HuH-7.5 (cell line): ENCODE results near the gene EIF4G3.
A peak's percentile ranks its signal among the peaks of the same experiment; 100 is the strongest.
"Not testable (repeated sequence)": the region's sequence is repeated elsewhere in the genome, so short reads cannot be mapped to it uniquely, and the experiment has no call there.

ENCODE experiments used
- DNase-seq: peaks from one replicate; pipeline ENCODE4 v3.0.0; 2011; ENCODE audit warnings: low spot score

Gene EIF4G3

GRCh38 chr1:20935717-20936116 is 241.0 kb downstream of the EIF4G3 start:
- DNase-seq = no peak

DNA sequence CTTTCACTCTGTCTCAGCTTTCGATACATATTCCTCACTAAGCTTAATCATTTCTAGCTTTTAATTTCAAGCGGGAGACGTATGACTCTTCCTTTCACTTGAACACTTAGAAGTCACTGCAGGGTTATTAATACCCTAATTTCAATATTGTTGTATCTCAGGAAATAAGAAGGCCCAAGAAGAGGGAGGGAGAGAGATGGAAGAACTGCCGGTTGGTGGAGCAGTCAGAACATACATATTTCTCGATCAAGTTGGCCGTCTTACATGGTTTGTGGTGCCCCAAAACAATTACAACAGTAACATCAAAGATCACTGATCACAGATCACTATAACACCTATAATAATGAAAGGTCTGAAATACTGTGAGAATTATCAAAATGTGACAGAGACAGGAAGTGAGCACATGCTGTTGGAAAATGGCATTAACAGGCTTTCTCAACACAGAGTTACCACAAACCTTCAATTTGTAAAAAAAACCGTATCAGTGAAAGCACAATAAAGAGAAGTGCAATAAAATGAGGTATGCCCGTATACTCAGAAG is 244.2 kb downstream of the EIF4G3 start:
- no peak for DNase-seq

GRCh38 chr1:20931930-20932436 is 244.7 kb downstream of the EIF4G3 start:
- no peak for DNase-seq

- no peak for DNase-seq
Observed at GRCh38 chr1:20930427-20930826, 246.3 kb downstream of the EIF4G3 start.

GRCh38 chr1:20928146-20928545 is 248.6 kb downstream of the EIF4G3 start:
- no peak for DNase-seq

DNA sequence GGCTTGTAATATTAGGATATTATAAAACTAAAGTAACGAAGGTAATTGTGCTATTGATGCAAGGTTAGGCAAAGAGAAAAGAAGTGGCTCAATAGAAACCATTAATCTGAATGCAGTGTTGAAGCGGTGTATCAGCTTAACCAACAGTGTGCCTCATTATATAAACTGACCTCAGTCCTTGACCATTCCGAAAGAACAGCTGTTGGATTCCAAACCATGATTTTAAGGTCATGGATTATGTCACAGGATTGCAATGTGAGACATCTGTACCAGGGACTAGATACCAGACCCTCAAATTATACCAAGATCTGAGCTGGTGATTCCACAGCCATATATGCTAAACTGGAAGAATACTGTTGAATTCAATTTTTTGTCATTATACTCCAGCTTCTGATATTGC is 255.4 kb downstream of the EIF4G3 start:
- no peak for DNase-seq

GRCh38 chr1:20913242-20913641 is 263.5 kb downstream of the EIF4G3 start:
- no peak for DNase-seq

DNA sequence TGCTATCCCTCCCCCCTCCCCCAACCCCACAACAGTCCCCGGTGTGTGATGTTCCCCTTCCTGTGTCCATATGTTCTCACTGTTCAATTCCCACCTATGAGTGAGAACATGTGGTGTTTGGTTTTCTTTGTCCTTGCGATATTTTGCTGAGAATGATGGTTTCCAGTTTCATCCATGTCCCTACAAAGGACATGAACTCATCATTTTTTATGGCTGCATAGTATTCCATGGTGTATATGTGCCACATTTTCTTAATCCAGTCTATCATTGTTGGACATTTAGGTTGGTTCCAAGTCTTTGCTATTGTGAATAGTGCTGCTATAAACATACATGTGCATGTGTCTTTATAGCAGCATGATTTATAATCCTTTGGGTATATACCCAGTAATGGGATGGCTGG is 269.2 kb downstream of the EIF4G3 start:
- DNase-seq = not testable (repeated sequence)

GRCh38 chr1:20903437-20903836 is 273.3 kb downstream of the EIF4G3 start:
- no peak for DNase-seq

GRCh38 chr1:20900056-20900455 is 276.6 kb downstream of the EIF4G3 start:
- DNase-seq = no peak

- no peak for DNase-seq
Observed at GRCh38 chr1:20899154-20899972, 277.3 kb downstream of the EIF4G3 start.

DNA sequence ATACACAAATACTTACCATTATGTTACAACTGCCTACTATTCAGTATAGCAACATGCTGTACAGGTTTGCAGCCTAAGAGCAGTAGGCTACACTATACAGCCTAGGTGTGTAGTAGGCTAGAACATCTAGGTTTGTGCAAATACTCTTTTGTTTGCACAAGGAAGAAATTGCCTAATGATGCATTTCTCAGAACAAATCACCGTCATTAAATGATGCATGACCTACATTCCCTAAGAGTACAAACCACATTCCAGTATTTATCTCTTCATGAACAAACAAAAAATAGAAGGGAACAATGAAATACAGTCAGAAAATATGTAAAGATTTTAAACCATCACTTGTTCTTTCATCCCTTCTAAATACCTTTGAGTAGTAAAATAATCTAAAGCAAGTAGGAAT is 279.9 kb downstream of the EIF4G3 start:
- peak; percentile 11 for DNase-seq

DNA sequence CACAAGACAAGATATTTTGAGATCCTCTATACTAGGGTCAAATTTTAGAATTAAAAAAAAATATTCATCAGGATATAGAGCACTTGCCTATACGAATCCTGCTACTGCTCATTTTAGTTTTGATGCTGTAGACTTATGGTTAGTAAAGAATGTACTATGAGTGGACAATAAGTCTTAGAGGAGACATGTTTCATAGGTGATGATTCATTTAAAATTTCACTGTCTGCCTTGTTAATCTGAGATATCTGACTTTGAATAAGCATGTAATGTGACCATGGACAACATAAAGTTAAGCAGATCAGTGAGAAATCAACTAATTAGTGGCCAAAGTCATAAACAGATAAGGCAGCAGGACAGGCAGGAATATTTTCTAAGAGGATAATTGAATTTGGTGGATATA is 282.8 kb downstream of the EIF4G3 start:
- DNase-seq = no peak

- DNase-seq = no peak
Observed at GRCh38 chr1:20891091-20891490, 285.6 kb downstream of the EIF4G3 start.

DNA sequence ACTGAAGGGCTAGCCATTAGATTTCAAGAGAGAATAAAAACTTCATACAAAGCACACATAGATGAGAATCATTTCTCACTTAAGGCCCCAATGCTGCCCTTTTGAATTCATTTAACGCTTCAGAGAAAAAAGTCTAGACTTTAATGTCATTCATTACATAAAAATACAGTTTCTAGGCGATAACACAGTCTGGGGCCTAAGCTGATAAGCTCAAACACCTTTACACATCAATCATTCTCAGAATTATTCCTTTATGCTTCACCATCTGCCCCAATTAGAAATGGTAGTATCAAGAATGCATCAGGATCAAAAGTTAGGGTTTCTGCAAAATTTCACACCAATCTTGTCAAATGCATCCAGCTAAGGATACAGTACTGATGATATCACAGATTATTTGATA is 289.5 kb downstream of the EIF4G3 start:
- no peak for DNase-seq

- DNase-seq = no peak
Observed at GRCh38 chr1:20885121-20885520, 291.6 kb downstream of the EIF4G3 start.

DNA sequence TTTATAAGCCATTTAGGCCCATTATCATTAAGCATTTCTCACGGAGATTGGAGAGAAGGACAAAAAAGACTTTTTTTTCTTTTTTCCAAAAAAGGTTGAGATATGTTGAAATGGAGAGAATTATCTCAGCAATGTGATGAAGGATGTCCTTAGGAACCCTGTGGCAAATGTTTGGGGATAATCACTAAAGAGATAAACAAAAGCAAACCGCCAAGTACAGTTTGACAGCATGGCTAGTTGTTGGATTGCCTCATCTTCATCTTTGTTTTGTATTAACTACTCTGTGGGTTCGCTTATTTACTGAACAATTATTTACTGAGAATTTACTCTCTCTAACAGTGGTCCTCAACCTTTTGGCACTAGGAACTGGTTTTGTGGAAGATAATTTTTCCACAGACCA is 292.2 kb downstream of the EIF4G3 start:
- DNase-seq = no peak

GRCh38 chr1:20883766-20884165 is 292.9 kb downstream of the EIF4G3 start:
- DNase-seq = no peak

GRCh38 chr1:20882837-20883236 is 293.9 kb downstream of the EIF4G3 start:
- no peak for DNase-seq

DNA sequence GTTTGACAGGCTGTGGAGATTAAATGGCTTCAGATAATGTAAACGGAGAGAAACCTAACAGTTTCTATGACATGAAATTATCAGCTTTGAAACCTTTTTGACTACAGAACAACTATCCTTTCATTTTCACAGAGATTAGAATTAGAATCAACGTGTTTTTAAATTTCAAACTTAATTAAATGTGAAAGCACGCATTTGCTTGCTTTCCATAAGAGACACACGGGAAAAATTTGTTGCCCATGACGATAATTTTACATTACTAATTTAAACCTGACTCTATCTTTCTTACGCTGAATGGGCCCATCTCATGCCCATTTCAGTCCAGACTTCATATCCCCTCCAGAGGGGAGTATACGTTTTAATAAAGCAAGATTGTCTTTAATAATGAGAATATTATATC is 297.9 kb downstream of the EIF4G3 start:
- no peak for DNase-seq

- no peak for DNase-seq
Observed at GRCh38 chr1:20875198-20875973, 301.3 kb downstream of the EIF4G3 start.

DNA sequence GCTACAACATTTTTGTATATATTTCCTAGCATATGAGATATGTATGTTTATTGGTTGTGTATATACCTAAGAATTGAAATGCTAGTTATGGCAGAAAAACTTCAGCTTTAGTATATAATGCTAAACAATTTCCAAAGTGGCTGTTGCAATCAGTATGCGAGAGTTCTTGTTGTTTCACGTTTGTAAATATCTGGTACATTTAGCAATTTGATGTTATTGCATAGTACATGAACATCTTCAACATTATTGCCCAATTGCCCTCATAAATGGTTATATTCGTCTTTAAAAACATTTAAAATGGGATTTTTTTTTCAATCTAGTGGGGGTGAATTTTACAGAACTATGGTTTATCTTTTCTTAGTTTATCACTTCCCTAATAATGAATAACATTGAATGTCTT is 303.4 kb downstream of the EIF4G3 start:
- no peak for DNase-seq

GRCh38 chr1:20871419-20871818 is 305.3 kb downstream of the EIF4G3 start:
- no peak for DNase-seq
